Brain pericyte (primary cell): ENCODE data around the gene GTPBP1.

ENCODE experiments used
- DNase-seq: peaks from one replicate; pipeline ENCODE4 v3.0.0-alpha.2; 2012; ENCODE audit warnings: low read depth, low spot score

Gene GTPBP1

GRCh38 chr22:38757464-38757757, 51.7 kb downstream of the GTPBP1 start:
- DNase-seq: no peak

DNA sequence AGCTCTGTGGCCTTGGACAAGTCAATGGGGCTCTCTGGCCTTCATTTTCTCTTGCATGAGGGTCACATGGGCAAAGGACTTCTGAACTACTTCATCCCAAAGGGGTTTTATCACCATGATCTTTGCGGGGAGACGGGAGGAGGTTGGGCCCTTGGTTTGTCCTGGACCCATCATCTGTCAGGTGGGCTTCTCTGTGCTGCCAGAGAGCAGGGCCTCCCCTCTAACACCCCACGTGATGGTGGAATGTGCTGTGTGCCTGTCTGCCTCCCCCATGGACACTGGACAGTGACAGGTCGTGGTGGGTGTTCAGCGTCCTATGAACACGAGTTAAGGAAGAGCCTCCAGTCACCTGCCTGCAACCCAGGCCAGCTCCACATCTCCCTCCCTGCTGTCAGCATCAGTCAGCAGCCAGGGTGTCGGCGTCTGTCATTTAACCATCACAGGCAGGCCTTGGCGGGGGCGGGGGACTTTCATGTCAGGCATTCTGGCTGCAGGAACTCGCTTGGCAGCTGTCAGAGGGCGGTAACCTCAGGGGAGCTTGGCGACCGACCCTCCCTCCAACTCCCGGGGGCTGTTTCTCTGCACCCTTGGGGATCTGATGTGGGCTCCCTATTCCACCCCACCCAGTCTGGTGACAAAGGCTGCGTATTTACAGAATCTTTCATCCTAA, 52.7 kb downstream of the GTPBP1 start:
- DNase-seq: no peak

- DNase-seq: no peak
These were observed 53.3 kb downstream of the GTPBP1 start for GRCh38 chr22:38759005-38759404.

- no peak for DNase-seq
These were observed 54.9 kb downstream of the GTPBP1 start for GRCh38 chr22:38760477-38761201.

DNA sequence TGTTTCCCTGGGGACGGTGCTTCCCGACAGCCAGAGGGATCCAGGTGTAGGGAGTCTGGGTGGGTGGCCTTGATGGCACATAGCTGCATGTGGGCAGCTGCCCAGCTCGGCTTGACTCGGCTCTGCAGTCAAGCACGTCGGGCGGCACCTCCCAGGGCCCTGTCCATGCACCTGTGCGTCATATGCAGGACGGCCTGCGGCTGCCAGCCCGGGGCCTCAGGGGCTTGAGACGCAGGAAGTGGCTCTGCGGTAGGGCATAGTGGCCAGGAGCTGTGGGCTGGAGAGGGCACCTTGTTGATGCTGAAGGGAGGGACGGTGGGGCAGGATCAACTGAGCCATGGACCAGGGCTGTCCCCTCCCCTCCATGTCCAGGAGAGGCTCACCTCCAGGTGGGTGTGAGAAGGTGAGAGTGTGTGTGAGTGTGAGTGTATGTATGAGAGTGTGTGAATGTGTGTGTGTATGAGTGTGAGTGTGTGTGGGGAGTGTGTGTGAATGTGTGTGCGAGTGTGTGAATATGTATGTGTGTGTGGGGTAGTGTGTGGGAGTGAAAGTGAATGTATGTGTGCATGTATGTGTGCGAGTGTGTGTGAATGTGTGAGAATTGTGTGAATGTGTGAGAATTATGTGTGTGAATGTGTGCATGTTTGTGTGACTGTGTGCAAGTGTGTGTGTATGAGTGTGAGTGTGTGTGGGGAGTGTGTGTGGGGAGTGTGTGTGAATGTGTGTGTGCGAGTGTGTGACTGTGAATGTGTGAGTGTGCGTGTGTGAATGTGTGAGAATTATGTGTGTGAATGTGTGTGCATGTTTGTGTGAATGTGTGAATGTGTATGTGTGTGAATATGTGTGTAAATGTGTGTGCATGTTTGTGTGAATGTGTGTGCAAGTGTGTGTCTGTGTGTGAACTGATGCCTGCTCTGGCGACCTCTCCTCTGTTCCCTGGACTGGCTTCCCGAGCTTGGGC, 55.7 kb downstream of the GTPBP1 start:
- DNase-seq: no peak

- DNase-seq: no peak
These were observed 56.8 kb downstream of the GTPBP1 start for GRCh38 chr22:38762551-38762983.

GRCh38 chr22:38766076-38766777, 60.5 kb downstream of the GTPBP1 start:
- DNase-seq: no peak

DNA sequence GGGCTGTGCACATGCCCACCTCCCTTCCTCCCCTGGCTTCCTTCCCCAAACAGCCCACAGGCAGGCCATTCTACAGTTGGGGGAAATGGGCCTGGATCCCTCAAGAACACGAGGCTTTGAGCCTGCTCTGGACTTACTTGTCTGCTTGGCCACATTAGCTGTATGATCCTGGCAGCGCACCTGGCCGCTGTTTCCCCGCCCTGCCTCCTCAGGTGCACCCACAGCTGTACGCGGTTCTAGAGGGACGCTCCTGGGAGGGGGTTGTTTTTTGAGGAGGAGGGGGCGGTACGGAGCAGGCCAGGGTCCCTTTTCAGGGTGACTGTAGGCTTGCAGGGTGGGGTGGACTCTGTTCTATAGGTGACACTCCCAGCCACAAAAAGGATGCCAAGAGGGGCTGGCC, 61.6 kb downstream of the GTPBP1 start:
- DNase-seq: no peak

- no peak for DNase-seq
These were observed 62.3 kb downstream of the GTPBP1 start for GRCh38 chr22:38768036-38768435.

DNA sequence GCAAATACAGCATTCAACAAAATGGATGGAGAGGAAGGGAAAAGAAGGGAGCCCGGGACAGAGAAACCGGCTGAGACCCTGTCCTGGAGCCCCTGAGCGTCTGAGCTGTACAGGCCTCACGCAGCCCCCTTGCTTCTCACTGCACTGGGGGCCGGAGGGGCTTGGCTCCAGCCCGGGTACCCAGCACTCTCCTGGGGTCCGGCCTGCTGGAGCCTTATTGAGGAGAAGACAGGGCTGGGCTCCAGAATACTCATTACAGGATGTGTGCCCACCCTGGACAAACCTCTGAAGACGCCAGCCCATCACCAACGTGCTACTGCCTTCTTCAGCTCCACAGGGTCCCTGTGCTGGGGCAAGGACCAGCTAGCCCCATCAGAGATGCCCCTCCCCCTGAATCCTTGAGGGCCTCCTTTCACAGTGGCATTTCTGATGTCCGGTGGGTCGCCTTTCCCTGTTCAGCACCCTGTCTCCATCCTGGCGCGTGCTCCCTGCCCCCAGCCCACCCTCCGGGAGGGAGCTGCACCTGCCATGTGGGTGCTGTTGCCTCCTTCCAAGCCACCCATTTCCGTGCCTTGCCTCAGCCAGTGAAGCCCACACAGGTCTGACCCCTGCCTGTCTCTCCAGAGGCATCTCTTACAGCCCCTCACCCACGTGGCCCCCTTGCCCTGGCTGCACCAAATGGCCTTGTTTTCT, 64.7 kb downstream of the GTPBP1 start:
- no peak for DNase-seq

GRCh38 chr22:38772623-38772873, 66.8 kb downstream of the GTPBP1 start:
- DNase-seq: no peak

DNA sequence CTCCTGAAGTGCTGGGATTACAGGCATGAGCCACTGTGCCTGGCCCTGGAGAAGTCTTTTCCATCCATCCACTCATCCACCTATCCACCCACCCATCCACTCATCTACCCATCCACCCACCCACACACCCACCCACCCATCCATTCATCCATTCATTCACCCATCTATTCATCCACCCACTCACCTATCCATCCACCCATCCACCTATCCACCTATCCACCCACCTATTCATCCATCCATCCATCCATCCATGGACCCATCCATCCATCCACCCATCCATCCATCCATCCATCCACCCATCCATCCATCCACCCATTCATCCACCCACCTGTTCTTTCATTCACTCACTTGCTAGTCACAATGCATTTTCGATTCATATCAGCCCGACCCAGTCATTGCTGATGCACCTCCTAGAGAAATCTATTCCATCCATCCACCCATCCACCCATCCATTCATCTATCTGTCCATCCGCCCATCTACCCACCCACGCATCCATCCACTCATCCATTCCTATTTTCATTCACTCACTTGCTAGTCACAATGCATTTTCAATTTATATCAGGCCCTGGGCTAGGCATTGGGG, 67.7 kb downstream of the GTPBP1 start:
- no peak for DNase-seq

GRCh38 chr22:38774496-38775166, 68.9 kb downstream of the GTPBP1 start:
- DNase-seq: no peak

GRCh38 chr22:38775656-38776055, 69.9 kb downstream of the GTPBP1 start:
- DNase-seq: no peak

DNA sequence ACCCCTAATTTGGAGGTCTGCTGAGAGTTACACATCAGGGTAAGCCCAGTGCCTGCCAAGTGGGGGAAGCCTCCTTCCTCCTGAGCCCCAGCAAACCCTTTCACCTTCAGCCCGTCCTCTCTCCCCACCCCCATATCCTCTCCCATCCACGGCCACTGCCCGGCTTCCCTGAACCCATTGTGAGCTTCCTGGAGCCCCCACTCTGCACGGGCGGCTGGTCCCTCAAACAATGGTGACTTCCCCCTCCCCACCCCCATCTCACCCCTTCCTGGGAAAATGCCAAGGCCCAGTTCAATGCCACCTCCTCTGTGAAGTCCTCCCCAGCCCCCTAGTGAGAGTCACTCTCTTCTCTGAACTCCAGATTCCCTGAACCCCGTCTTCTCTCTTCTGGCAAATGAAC, 70.3 kb downstream of the GTPBP1 start:
- DNase-seq: no peak

DNA sequence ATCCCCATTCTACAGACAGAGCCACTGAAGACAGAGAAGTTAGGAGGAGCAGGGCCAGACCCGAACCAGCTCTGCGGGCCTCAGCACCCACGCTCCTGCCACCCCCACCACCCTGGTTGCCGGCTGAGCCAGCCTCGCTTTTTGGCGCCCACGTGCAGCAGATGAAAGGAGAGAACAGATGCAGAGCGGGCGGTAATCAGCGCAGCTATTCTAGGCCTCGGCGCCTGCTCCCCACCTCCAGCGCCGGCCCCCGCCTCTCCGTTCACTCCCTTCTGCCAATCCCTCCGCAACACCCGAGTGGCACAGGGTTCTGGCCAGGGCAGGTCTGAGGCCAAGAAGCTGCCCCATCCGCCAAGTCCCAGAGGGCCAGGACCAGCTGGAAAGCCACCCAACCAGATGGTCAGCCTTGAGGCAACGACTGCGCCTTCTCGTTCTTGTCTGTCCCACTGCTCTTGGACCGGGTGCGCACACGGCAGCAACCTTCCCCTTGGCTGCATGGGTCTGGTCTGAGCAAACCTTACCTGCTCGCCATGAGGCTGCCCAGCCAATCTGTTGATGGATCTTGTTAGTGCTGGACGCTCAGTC, 71.4 kb downstream of the GTPBP1 start:
- DNase-seq: no peak

DNA sequence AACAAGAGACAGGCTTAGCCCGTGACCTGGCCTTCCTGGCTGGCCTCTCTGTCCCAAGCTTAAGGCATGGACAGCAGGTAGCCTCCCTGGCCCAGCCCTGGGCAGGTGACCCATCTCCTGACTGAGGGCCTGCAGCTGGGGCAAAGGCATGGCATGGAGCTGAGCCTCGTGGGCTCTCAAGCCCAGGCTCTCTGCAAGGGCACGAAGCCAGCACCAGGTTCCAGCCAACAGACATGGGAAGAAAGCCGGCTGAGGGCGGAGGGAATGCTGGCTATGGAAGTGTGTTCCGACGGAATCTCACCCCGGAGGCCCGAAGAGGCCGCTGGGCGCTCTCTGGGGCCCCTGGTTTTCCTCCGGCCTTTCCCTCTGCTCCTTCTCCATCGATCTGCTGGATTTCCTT, 75.3 kb downstream of the GTPBP1 start:
- DNase-seq: no peak

- no peak for DNase-seq
These were observed 76.8 kb downstream of the GTPBP1 start for GRCh38 chr22:38782402-38783094.
